Dermis microvascular lymphatic vessel endothelial cell (primary cell): Measurements from ENCODE around the gene RREB1. TPM values are rescaled to one million over a fixed set of nuclear protein-coding genes. Genes with fewer than 3 reads are reported as not detected.

ENCODE experiments used
- DNase-seq, 2 donors: peaks; one replicate each; pipeline versions ENCODE4 v3.0.0 to v3.0.0-alpha.2; 2010; ENCODE audit warnings: low read depth in 2 of 2
- total RNA-seq: library from RNA; depleted of rRNA; stranded (reverse); fragments of >200 nt; gene quantifications from 2 replicates; pipeline ENCODE4 v1.2.1, GENCODE V29; 2014

RREB1 gene, protein sequence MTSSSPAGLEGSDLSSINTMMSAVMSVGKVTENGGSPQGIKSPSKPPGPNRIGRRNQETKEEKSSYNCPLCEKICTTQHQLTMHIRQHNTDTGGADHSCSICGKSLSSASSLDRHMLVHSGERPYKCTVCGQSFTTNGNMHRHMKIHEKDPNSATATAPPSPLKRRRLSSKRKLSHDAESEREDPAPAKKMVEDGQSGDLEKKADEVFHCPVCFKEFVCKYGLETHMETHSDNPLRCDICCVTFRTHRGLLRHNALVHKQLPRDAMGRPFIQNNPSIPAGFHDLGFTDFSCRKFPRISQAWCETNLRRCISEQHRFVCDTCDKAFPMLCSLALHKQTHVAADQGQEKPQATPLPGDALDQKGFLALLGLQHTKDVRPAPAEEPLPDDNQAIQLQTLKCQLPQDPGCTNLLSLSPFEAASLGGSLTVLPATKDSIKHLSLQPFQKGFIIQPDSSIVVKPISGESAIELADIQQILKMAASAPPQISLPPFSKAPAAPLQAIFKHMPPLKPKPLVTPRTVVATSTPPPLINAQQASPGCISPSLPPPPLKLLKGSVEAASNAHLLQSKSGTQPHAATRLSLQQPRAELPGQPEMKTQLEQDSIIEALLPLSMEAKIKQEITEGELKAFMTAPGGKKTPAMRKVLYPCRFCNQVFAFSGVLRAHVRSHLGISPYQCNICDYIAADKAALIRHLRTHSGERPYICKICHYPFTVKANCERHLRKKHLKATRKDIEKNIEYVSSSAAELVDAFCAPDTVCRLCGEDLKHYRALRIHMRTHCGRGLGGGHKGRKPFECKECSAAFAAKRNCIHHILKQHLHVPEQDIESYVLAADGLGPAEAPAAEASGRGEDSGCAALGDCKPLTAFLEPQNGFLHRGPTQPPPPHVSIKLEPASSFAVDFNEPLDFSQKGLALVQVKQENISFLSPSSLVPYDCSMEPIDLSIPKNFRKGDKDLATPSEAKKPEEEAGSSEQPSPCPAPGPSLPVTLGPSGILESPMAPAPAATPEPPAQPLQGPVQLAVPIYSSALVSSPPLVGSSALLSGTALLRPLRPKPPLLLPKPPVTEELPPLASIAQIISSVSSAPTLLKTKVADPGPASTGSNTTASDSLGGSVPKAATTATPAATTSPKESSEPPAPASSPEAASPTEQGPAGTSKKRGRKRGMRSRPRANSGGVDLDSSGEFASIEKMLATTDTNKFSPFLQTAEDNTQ (N-terminal part only)
- 11.8 and 22.9 TPM in 2 replicates for total RNA-seq

DNA sequence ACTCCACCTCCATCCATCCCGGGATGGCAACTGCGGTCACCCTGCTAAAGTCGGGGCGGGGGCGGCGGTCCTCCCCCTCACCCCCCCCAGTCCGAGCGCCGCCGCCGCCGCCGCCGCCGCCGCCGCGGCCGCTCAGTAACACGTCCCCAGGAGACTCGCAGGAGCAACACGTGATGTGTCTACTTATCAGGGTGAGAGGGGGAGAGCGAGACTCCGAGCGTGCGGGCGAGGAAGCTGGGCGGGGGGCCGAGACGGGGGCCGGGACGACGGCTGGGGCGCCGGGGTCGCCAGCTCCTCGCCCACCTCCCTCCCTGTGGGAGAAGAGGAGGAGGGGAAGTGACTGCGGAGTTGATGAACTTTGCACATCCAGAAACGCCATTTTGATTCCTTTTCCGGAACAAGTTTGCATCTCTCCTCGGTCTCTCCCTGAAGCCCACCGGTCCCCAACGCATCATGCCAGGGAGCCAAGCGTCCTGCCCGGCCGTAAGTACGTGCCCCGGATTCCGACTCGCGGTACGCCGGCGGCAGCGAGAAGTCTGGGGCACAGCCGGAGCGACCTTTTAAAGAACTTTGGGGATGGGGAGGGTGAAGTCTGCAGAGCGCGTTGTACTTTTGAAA, at the start of gene RREB1:
Gene RREB1 (plus strand): TSS at position 384 of the 618 bp plus-strand sequence. CDS start 73,951 bp downstream, outside the sequence.
- DNase-seq: peak in 1 of 2 donors; percentile 55

DNA sequence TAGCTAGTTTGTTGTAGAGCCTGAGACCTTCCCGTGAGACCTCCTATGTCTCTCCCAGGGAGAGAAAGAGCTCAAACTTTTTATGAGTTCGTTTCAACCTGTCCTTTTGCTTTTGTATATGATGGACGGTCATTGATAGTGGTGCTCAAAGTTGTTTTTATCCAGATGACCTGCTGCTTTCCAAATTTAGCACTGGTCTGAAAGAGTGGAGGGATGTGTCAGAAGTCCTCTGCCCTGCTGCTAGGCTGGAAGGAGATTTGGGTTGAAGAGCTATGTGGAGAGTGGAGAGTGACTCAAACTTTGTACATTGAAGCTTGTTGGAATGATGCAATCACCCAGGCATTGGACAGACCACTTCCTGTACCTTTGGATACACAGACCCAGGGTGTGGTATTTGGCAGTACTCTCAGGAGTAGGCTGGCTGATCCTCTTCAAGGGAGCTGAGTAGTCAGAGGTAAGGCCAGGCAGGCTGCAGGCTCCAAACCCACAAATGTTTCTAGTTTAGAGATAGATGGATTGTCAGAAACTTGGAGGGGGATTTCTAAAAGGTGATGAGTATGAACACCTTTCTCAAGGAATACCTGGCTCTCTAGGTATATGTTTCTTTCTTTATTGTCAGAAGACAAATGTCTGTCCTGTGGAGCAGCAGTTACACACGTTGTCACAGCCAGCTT, 49.4 kb upstream of the RREB1 start:
- peak in 1 of 2 donors; percentile 18 for DNase-seq

DNA sequence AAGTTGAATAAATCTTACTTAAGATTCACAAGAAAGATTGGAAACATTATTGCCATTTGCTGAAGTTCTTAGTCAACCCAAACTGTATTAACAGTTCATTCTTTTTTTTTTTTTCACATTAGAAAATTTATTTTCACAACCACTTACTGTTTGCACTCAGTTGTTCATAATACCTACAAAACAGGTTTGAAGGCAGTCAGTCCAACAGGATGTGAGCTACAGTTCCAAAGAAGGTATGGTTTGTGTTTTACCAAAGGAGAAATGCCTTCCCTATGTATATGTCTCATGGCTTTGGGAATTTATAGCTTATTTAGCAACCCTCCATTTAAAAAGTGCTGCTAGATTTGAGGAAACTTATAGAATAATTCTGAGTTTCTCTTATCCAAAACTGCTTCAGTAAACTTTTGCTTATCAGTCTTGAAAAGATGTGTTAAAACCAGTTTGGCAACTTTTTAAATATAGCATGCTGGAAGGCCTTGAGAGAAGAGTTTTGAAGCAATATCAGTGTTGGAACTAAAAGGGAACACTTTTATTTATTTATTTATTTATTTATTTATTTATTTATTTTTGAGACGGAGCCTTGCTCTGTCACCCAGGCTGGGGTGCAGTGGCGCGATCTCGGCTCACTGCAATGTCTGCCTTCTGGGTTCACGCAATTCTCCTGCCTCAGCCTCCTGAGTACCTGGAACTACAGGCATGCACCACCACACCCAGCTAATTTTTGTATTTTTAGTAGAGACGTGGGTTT, 46.8 kb upstream of the RREB1 start:
- DNase-seq: no peak

DNA sequence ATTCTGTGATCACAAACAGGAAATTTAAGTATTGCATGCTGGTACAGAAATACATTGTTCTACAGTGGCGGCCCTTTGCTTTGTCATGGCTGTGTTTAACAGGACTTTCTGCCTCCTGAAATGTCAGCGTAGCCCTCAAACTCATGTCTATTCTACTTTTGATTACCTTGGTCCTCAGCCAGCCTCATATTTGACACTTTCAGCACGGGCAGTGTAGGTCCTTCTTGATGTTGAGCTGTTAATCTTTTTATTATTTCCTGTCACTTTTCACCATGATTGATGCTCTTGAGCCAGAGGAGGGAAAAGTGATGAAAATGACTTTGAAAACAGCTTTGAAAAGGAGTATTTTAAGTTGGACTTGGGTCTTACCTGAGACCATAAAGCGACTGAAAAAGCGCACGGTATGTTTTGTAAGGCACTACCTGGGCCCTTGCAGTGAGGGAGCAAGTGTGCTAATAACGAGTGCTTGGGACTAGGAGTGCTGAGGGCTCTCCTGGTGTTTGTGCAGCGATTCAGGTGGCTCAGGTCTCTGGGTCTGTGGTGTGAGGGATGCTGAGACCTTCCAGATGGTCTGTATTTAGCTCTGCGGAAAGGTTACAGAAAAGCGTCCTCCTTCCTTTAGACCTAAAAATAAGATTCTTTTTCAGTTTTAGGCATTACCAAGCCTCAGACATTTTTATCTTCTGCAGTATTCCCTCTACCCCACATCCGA, 45.2 kb upstream of the RREB1 start:
- DNase-seq: peak; percentile 36 to 57

DNA sequence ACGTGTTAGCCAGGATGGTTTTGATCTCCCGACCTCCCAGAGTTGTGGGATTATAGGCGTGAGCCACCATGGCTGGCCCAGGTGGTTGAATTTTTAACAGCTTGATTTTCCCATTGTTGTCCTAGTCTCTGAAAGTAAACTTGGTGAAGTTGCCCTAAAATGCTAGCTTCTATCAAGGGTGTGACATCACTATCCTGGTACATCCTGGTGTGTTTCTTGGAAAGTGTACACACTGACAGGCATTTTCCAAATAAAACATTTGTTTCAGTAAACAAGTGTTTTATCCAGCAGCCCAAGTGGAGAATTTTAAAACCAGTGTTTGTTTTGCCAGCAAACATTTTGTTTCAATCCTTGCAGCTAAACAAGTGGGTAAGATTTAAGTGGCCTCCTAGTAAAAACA, 40.5 kb upstream of the RREB1 start:
- DNase-seq: no peak

DNA sequence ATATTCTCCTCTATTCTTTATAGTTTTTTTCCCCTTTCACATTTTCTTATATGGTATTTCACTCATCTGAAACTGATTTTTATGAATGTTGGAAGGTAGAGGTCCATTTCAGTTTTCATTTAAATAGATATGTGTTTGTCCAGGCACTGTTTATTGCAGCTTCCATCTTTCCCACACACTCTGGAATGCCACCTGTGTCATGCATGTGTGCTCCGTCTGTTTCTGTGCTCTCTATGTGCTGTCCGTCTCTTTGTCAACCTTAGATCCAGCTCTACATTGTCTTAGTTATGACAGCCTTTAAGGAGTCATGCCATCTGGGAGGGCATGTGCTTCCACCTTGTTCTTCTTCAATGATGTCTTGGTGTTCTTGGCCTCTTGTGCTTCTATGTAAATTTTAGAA, 36.4 kb upstream of the RREB1 start:
- DNase-seq: no peak

DNA sequence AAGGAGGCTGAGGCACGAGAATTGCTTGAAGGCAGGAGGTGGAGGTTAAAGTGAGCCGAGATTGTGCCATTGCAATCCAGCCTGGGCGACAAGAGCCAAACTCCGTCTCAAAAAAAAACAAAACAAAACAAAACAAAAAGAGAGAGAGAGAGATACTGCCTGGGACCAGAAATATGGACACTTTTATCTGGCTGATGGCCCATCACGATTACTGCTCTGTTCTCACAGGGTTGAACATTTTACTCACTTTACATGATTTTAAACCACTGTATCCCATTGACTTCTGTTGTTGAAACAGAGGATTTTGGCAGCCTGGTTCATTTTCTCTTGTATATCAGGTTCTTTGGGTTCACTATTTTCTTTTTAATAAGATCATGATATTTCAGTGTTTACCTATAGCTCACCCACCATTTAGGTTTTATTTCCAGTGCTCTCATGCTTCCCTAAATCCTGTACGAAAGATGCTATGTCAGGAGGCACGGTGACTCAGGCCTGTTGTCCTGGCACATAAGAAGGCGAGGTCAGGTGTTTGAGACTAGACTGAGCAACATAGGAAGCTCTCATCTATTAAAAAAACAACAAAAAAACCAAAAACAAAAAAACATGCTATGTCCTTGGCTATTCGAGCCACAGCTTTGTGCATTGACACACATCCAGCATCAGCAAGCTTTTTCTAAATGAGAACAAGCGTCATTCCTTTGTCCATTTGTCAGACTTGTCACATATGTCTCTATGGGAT, 34.5 kb upstream of the RREB1 start:
- DNase-seq: no peak

DNA sequence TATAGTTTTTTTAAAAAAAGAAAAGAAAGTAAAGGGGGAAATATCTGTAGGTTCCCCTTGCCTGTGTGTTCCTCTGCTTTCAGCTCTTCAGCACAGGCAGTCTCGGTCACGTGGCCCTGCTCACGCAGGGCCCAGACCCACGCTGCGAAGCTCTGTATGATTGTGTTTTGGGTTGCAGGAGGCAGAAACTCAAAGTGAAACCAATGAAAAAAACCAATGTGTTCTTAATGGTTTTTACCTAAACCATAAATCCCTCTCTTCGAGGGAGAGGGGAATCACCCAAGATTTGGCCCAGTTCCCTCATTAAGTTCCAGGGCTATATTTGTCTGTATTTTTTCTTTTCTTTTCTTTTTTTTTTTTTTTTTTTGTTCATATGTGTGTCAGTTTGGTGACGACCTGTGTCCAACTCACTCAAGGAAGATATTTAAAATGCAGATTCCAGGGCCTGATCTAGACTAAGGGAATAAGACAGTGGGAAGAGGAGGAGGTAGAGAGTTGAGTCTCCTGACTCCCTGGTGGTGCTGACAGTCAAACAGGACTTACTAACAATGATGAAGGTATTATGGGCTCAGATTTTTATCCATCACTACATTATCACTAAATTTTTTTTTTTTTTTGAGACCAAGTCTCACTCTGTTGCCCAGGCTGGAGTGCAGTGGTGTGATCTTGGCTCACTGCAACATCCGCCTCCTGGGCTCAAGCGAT, 33.8 kb upstream of the RREB1 start:
- DNase-seq: no peak

DNA sequence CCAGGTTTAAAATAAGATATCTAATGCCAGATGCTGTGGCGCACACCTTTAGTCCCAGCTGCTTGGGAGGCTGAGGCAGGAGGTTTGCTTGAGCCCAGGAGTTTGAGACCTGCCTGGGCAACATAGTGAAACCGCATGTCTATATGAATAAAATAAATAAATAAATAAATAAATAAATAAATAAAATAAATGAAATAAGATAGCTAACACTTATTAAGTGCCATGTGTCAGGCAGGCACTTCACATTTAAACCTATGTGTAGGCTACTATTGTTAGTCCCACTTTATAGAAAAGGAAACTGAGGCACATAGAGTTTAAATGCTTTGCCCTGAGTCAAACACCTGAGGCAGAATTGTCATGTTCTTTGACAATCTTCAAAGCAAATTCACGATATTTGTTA, 32.9 kb upstream of the RREB1 start:
- DNase-seq: no peak

DNA sequence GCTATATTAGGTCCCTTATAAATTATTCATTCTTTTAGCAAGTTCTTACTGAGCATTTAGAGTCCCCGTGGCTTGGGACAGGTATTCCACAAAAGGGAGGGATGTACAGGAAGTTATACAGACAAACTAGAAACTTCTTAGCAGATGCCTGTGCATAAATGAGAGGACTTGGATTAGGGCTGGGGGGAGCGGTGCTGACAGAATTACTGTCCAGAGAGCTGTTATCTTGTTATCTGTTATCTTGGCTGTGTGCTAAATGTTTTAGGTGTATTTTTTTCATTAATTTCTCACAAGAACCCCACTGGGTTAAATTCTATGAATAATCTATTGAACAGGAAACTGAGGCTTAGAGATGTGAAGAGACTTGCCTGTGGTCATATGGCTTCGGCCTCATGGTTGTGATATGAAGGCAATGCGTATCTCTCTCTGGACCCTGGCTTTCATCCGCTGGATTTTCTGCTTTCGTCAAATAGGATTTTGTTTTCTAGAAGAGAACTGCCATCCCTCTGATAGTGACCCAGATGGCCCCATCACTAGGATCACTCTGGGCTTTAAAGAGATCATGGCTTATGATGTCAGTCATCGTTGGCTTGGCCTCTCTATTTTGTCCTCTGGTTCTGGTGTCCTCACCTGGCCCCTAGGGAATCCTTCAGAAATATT, 32.3 kb upstream of the RREB1 start:
- no peak for DNase-seq

DNA sequence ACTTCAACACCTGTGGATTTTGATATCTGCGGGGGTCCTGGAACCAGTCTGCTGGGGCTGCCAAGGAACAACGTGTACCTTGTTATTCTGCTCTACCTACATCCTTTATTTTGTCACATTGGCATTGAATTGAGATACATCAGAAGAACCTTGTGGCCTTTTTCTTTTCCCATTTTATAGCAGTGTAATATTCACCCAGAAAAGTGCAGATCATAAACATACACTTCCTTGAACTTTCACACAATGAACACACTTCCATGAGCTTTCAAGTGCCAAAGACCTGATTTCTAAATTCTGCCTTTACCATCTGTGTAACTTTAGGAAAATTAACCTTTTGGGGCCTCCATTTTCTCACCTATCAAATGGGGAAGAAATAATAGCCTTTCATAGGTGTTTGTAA, 29.9 kb upstream of the RREB1 start:
- no peak for DNase-seq

DNA sequence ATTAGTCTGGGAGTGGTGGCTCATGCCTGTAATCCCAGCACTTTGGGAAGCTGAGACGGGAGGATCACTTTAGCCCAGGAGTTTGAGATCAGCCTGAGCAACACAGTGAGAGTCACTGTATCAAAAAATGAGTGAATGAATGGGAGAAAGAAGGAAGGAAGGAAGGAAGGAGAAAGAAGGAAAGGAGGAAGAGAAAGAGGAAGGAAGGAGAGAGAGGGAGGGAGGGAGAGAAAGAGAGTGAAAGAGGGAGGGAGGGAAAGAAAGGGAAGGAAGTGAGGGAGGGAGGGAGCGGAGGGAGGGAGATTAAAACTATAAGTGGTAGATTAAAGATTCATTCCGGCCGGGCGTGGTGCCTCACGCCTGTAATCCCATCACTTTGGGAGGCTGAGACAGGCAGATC, 28.9 kb upstream of the RREB1 start:
- DNase-seq: no peak

DNA sequence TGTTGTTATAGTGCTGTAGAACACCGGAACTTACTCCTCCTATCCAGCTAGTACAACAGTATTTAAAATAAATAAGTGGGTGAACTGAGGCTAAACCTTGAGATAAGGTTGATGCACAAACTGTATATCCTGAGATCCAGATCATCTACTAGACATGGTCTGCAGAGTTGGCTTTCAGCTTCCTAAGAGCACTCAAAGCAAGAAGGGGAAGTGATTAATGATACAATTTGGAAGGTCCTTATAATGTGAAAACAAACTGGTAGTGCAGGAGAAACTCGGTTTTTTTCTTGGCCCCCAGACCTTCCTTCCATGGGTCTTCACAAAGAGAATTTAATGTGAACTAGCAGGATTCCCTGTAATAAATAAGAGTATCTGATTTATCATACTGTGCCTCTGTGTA, 27.4 kb upstream of the RREB1 start:
- no peak for DNase-seq

DNA sequence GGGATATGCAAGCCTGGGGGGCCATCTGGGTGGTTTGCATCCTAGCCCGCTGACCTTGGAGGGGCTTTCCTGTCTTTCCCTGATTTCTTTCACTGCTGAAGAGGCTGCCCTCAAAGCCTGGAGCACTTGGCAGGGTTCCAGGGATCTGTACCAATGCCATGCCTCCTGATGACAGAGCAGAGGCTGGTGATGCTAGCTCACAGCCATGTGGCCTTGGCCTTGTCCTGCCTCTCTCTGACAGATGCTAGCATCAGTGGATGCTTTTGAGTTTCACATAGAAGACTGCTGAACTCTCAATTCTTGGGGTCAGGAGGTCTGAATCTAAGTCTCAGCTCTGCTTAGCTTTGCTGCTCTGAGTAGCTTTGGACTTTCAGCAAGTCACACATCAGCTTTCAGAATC, 21.9 kb upstream of the RREB1 start:
- peak in 1 of 2 donors; percentile 7 for DNase-seq

DNA sequence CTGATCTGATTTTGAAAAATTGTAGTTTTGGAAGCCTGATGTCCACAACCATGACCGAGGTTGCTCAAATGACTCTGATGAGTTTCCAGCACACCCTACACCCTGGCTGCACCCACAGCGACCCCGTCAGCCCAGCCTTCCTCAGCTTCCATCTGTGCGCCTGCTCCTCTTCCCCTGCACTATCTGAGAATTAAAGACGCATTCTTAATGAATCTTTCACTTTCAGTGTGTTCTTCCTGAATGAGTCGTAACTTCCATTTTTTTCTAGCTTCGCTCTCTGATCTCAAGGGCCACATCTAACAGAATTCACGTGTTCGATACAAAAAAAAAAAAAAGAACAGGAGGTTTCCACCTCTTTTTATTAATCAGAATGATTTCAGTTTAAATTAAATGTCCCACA, 21.3 kb upstream of the RREB1 start:
- DNase-seq: peak in 1 of 2 donors; percentile 24

DNA sequence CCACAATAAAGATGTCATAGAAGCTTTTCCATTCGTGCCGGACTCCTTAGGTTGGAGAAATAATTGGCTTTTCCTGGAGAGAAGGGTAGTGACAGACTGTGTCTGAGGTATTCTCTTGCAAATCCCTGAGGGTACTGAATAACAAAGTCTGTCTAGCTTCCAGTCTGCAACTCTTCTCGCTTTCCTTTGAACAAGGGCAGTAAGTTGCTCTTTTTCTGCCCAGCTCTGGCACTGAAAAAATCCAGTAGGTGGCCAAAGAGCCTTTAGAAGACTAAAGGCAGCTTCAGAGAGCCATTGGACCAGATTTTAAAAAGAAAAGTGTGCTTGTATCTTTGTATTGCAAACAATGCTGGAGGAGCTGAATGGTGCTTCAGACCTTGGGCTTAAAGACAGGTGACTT, 20.7 kb upstream of the RREB1 start:
- DNase-seq: peak in 1 of 2 donors; percentile 18

DNA sequence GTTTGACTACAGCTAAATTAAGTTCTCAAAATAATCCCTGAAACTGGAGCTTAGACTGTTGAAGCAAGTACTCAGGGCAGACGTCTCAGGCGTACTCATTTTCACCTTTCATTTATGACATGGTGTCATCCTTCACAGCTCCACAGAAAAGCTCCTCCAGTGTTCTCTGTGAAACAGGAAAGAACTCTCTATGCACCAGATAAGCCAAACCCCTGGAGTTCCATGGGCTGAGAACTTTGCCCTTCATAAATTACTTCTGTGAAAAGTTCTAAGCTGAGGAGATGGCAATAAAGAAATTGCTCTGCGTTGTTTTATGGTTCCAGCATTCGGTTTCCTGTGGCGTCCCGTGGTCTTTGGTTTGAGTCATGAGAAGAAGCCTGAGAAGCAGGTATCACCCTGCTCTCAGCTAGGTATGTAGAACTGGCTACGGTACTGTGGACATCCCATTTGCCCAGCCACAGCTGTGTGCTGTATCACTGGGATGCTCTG, 20.2 kb upstream of the RREB1 start:
- DNase-seq: no peak
